ENCODE measurements around the gene SHISA9.

DNA sequence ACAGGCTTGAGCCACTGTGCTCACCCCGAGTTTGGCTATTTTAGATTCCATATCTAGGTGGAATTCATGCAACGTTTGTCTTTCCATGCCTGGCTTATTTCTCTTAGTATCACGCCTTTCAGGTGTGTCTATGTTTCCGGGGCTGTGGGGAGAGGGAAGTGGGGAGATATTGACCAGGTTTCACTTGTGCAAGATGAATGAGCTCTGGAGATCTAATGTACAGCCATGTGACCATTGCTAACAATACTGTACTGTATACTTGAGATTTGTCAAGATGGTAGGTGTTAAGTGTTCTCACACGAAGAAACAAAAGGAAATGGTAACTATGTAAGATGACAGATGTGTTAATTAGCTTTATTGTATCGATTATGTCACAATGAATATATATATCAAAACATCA lies 199.6 kb downstream of the SHISA9 start:
- TF ChIP-seq CTCF (IDR thresholded peaks at IDR 0.05): no peak
- no peak for TF ChIP-seq POLR2A (IDR thresholded peaks at IDR 0.05; ENCODE audit: low read depth)
- TF ChIP-seq EP300 (IDR thresholded peaks at IDR 0.05): no peak
- TF ChIP-seq POLR2AphosphoS5 (IDR thresholded peaks at IDR 0.05): no peak

Data from esophagus muscularis mucosa (tissue), 4 donors.